HepG2 (cell line): ENCODE results near the gene NAPSA. TPM values are rescaled to one million over a fixed set of nuclear protein-coding genes. Genes with fewer than 3 reads are reported as not detected.

Source experiments
- ATAC-seq: fragments of 200-7000 bp; cut with Tn5 transposase; 3 replicates; pipeline ENCODE4 v1.9.1; 2020; ENCODE audit warnings: mild to moderate bottlenecking, moderate library complexity
- BruUV-seq: library from RNA; stranded (reverse); fragments of 400-500 nt; replicated peaks from 2 replicates; lab custom pipeline; 2021; lab: Mats Ljungman, UMichigan
- CTCF ChIA-PET: fragments of 300-600 bp; formaldehyde crosslinking; extraction: SDS; loops from one replicate; lab custom pipeline; 2021; ENCODE audit warnings: low total read pairs, inconsistent platforms, low intra/inter-chr PET ratio; lab: Yijun Ruan, JAX
- POLR2A ChIA-PET: fragments of 350-600 bp; sonication (Branson Sonifier 250); formaldehyde crosslinking; loops from one replicate; lab custom pipeline; 2020; ENCODE audit warnings: antibody characterized with exemption, inconsistent platforms; lab: Yijun Ruan, JAX
- DNase-seq: peaks from one replicate; pipeline ENCODE4 v3.0.0-alpha.2; 2015; ENCODE audit warnings: low spot score
- FAIRE-seq: peaks from 3 replicates; lab custom pipeline; 2011; peaks lifted over from hg19 to GRCh38; lab: Jason Lieb, UNC
- H2AFZ ChIP-seq: one replicate; pipeline ENCODE4 v1.6.1; 2011; ENCODE audit warnings: low read length, inconsistent platforms
- H3K27ac ChIP-seq: fragments of 300-600 bp; 3 replicates; pipeline ENCODE4 v1.8.0; 2011; ENCODE audit warnings: mixed run types, mild to moderate bottlenecking, mixed read lengths, low read length, inconsistent platforms; ENCODE audit not compliant: insufficient read depth; ENCODE audit errors: extremely low read length
- H3K27me3 ChIP-seq, 2 experiments: fragments of 200-600 bp in 1 of 2; 2 replicates in 1 of 2; 3 replicates in 1 of 2; pipeline versions ENCODE4 v1.6.0 to v1.8.0; 2011; ENCODE audit warnings: low read length in 2 of 2, mild to moderate bottlenecking in 2 of 2, moderate library complexity in 2 of 2, inconsistent platforms in 1 of 2; ENCODE audit not compliant: insufficient read depth in 2 of 2, control insufficient read depth in 1 of 2
- H3K36me3 ChIP-seq, 2 experiments: fragments of 200-600 bp in 1 of 2; replicated peaks in 1 of 2; 2 replicates in 1 of 2; 3 replicates in 1 of 2; pipeline versions ENCODE4 v1.5.1 to v1.8.0; 2011; ENCODE audit warnings: low read length in 2 of 2, inconsistent platforms in 1 of 2; ENCODE audit not compliant: insufficient read depth in 2 of 2, control insufficient read depth in 1 of 2
- H3K4me1 ChIP-seq: 2 replicates; pipeline ENCODE4 v1.5.1; 2012; ENCODE audit warnings: low read length, inconsistent platforms; ENCODE audit not compliant: insufficient read depth
- H3K4me2 ChIP-seq: 2 replicates; pipeline ENCODE4 v1.6.0; 2011; ENCODE audit warnings: low read depth, low read length, inconsistent platforms
- H3K4me3 ChIP-seq, 3 experiments: fragments of 200-600 bp in 1 of 3; sonication (generic), shearing (Covaris generic) in 1 of 3; replicated peaks in 1 of 3; 2 replicates each; pipeline ENCODE4 v1.5.1; 2011 to 2016; ENCODE audit warnings: low read length in 3 of 3, inconsistent platforms in 2 of 3, low read depth in 2 of 3, mild to moderate bottlenecking in 2 of 3, control low read depth in 1 of 3, mixed read lengths in 1 of 3; ENCODE audit not compliant: insufficient read depth in 1 of 3
- H3K79me2 ChIP-seq: one replicate; pipeline ENCODE4 v1.6.1; 2011; ENCODE audit warnings: low read length, inconsistent platforms; ENCODE audit not compliant: insufficient read depth
- H3K9ac ChIP-seq: 2 replicates; pipeline ENCODE4 v1.6.0; 2011; ENCODE audit warnings: mild to moderate bottlenecking, low read depth, low read length, inconsistent platforms; ENCODE audit not compliant: insufficient read depth
- H3K9me3 ChIP-seq: 2 replicates; pipeline ENCODE4 v1.5.1; 2012; ENCODE audit warnings: mild to moderate bottlenecking, low read length
- H4K20me1 ChIP-seq: 2 replicates; pipeline ENCODE4 v1.6.0; 2011; ENCODE audit warnings: inconsistent platforms, mild to moderate bottlenecking, low read length, moderate library complexity; ENCODE audit not compliant: insufficient read depth
- ADNP ChIP-seq: sonication (generic); formaldehyde crosslinking; IDR thresholded peaks from 2 replicates; pipeline ENCODE4 v1.4.0; 2020; ENCODE audit warnings: missing genetic modification reagents
- MAZ ChIP-seq, 2 experiments: sonication (generic) in 1 of 2; formaldehyde crosslinking in 1 of 2; IDR thresholded peaks; 2 replicates each; pipeline versions ENCODE4 v1.5.0 to v1.6.1; 2012 to 2020; ENCODE audit warnings: low read depth in 2 of 2, mild to moderate bottlenecking in 2 of 2, borderline replicate concordance in 1 of 2, improper control_type of control experiment in 1 of 2, low read length in 1 of 2, missing genetic modification reagents in 1 of 2, moderate library complexity in 1 of 2
- MBNL3 ChIP-seq: fragments of 250-450 bp; sonication (Bioruptor Pico); conservative IDR thresholded peaks from 2 replicates; pipeline ENCODE4 v1.8.0; 2022; ENCODE audit warnings: mild to moderate bottlenecking, inconsistent platforms
- REPIN1 ChIP-seq: sonication (generic); formaldehyde crosslinking; IDR thresholded peaks from 2 replicates; pipeline ENCODE4 v1.8.0; 2022; ENCODE audit warnings: missing genetic modification reagents, low read depth, mild to moderate bottlenecking, borderline replicate concordance
- WGBS: methylation state at CpG from one replicate; pipeline ENCODE4 v1.1.6; 2017; ENCODE audit warnings: low lambda C conversion rate; 5-methylcytosine and 5-hydroxymethylcytosine counted together
- in situ Hi-C: cut with HindIII; loops from 2 replicates; pipeline ENCODE4 v1.10.0; 2017; ENCODE audit warnings: low pct_unique_long_range_greater_than_20kb; ENCODE audit not compliant: extremely low pct_ligation_motif_present
- intact Hi-C: fragments of 100-400 bp; cut with micrococcal nuclease; formaldehyde crosslinking; loops from one replicate; pipeline ENCODE4 v1.10.0; 2022; ENCODE audit not compliant: unreplicated experiment
- polyA plus RNA-seq, 8 experiments: library from polyadenylated mRNA; depleted of rRNA in 3 of 8; stranded (reverse) in 7 of 8; unstranded in 1 of 8; fragments of >200 nt; fragmentation: Illumina TruSeq in 4 of 8; extraction: Trizol in 4 of 8; gene quantifications; 2 replicates each; pipeline versions ENCODE4 v1.2.1 to v1.2.3, GENCODE V29; 2011 to 2016; ENCODE audit warnings: low read depth in 4 of 8, missing spikeins in 1 of 8, mixed read lengths in 1 of 8; ENCODE audit not compliant: insufficient read depth in 1 of 8
- total RNA-seq, 5 experiments: library from RNA; depleted of rRNA; stranded (reverse); fragments of >200 nt; fragmentation: Illumina TruSeq; extraction: Trizol; gene quantifications; 2 replicates each; pipeline ENCODE4 v1.2.3, GENCODE V29; 2016; ENCODE audit warnings: low read depth in 1 of 5

The NAPSA gene
- total and polyA plus RNA-seq, 2 of the 13 experiments (the other 11 are each of a cell fraction or from before 2014, with no cell fraction given) = not detected

DNA sequence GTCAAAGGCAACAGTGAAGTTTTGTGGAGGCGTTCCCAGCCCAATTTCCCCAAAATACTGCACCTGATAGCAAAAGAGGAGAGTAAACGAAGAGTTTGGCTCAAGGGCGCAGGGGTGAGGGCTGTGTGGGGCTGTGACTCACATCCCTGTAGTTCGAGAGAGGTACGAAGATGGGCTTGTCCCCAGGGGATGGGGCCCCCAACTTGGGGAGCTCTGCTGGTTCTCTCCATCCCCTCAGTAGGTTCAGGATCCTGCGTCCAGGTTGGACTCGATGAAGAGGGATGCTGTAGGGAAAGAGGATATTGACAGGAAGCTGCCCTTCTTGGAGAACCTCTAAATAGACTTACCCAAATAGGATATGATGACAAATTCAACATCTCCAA lies 3.4 kb downstream of the NAPSA start:
- Histone ChIP-seq H4K20me1 (no peaks in the 10 kb centered on the region), H3K79me2 (no peaks in the 10 kb centered on the region), H3K27me3 (no peaks in the 10 kb centered on the region), H2AFZ (no peak overlapping the region), H3K9ac (no peak overlapping the region), H3K9me3 (no peaks in the 10 kb centered on the region), H3K27ac (no peak overlapping the region), H3K36me3 (no peaks in the 10 kb centered on the region), H3K4me1 (peaks cover 9% of the 10 kb centered on the region; the same call in 1 of the 2 replicates), H3K4me2 (no peak overlapping the region), H3K4me3 (no peak overlapping the region)
- no peak for TF ChIP-seq MBNL3 (CRISPR knock-in tag)
- TF ChIP-seq REPIN1 (CRISPR knock-in tag) = no peak
- WGBS = 62% methylated on average over 7 of the region's 7 CpGs
- no TSS peak for BruUV-seq
- ChIA-PET POLR2A (no interaction called here), CTCF (no interaction called here)
- intact Hi-C loops (no loop called here), in situ Hi-C loops (loop anchor here (25.0 kb wide), 1 partner anchor 425 kb away; the partner anchor contains the start of gene ACP4)
- DNase-seq = no peak
- no peak for FAIRE-seq
- ATAC-seq = no peak

- H3K4me2 ChIP-seq = no peak overlapping the region
- H3K4me1 ChIP-seq = peaks cover 11% of the 10 kb centered on the region; the same call in 1 of the 2 replicates
- H3K27me3 ChIP-seq = no peaks in the 10 kb centered on the region
- no peaks in the 10 kb centered on the region for H3K9me3 ChIP-seq
- H3K36me3 ChIP-seq = no peaks in the 10 kb centered on the region
- H3K9ac ChIP-seq = no peak overlapping the region
- DNase-seq (no peak), ATAC-seq (no peak), FAIRE-seq (no peak)
- POLR2A ChIA-PET = no interaction called here
- intact Hi-C loops = no loop called here
- H2AFZ ChIP-seq = no peak overlapping the region
- no peak overlapping the region for H3K4me3 ChIP-seq
- no peaks in the 10 kb centered on the region for H3K79me2 ChIP-seq
- H3K27ac ChIP-seq = no peak overlapping the region
- in situ Hi-C loops = loop anchor here (25.0 kb wide), 1 partner anchor 426 kb away; the partner anchor contains the start of gene ACP4
- H4K20me1 ChIP-seq = no peaks in the 10 kb centered on the region
- 31% methylated on average over 6 of the region's 7 CpGs for WGBS
- TF ChIP-seq ADNP (CRISPR knock-in tag) (no peak), MAZ (IDR thresholded peaks at IDR 0.05; ENCODE audit: borderline replicate concordance, low read depth, low read length) (no peak), MAZ (CRISPR knock-in tag; IDR thresholded peaks at IDR 0.05; ENCODE audit: low read depth) (no peak)
- CTCF ChIA-PET = no interaction called here
- BruUV-seq = no TSS peak
Observed at GRCh38 chr19:50361290-50362029, 4.0 kb downstream of the NAPSA start.
